IPS-NIHi11 (cell line): Measurements from ENCODE around the gene RBM4.
"Not testable (repeated sequence)": the region's sequence is repeated elsewhere in the genome, so short reads cannot be mapped to it uniquely, and the experiment has no call there.

Experiments used
- DNase-seq: peaks from one replicate; pipeline ENCODE4 v3.0.0; 2012; ENCODE audit warnings: mixed read lengths, low spot score

Gene RBM4

GRCh38 chr11:66616379-66617154 lies 21.9 kb upstream of the RBM4 start, which contains the start of gene RBM14:
TSS of gene RBM14 (plus strand) at chr11:66616630. CDS start at chr11:66616721, 91 bp downstream.
- peak; percentile 98 for DNase-seq

- no peak for DNase-seq
These were observed 21.2 kb upstream of the RBM4 start for GRCh38 chr11:66617155-66617834.

- no peak for DNase-seq
These were observed 19.4 kb upstream of the RBM4 start for GRCh38 chr11:66619080-66619554.

GRCh38 chr11:66624450-66624849 lies 14.1 kb upstream of the RBM4 start:
- DNase-seq, result no peak

- DNase-seq, result no peak
These were observed 13.3 kb upstream of the RBM4 start for GRCh38 chr11:66625041-66625751.

GRCh38 chr11:66625752-66626149 lies 12.8 kb upstream of the RBM4 start:
- no peak for DNase-seq

GRCh38 chr11:66626382-66626781 lies 12.1 kb upstream of the RBM4 start:
- no peak for DNase-seq

GRCh38 chr11:66626926-66627325 lies 11.6 kb upstream of the RBM4 start:
- DNase-seq, result no peak

GRCh38 chr11:66628061-66628603 lies 10.4 kb upstream of the RBM4 start:
- DNase-seq, result no peak

- DNase-seq, result no peak
These were observed 9.1 kb upstream of the RBM4 start for GRCh38 chr11:66629356-66629755.

GRCh38 chr11:66631883-66632282 lies 6.6 kb upstream of the RBM4 start:
- DNase-seq, result no peak

- no peak for DNase-seq
These were observed 5.6 kb upstream of the RBM4 start for GRCh38 chr11:66632952-66633351.

GRCh38 chr11:66636411-66636810 lies 2.1 kb upstream of the RBM4 start:
- DNase-seq, result no peak

- no peak for DNase-seq
These were observed 836 bp upstream of the RBM4 start for GRCh38 chr11:66637557-66638176.

GRCh38 chr11:66639066-66639813 lies 737 bp downstream of the RBM4 start:
- no peak for DNase-seq

GRCh38 chr11:66639814-66640340 lies 1.4 kb downstream of the RBM4 start:
- not testable (repeated sequence) for DNase-seq

- no peak for DNase-seq
These were observed 3.3 kb downstream of the RBM4 start for GRCh38 chr11:66641834-66642233.

- no peak for DNase-seq
These were observed 5.4 kb downstream of the RBM4 start for GRCh38 chr11:66643745-66644437.

- DNase-seq, result no peak
These were observed 8.3 kb downstream of the RBM4 start for GRCh38 chr11:66646828-66647227.

GRCh38 chr11:66649903-66650302 lies 11.4 kb downstream of the RBM4 start:
- DNase-seq, result no peak
